Smooth muscle cell (in vitro differentiated cells): ENCODE data around the gene PRKRIP1. TPM values are rescaled to one million over a fixed set of nuclear protein-coding genes. Genes with fewer than 3 reads are reported as not detected.

ENCODE experiments used
- DNase-seq: peaks from one replicate; lab custom pipeline; 2025; ENCODE audit not compliant: unreplicated experiment; lab: John Stamatoyannopoulos, UW
- H2AFZ ChIP-seq: fragments of 200-600 bp; sonication (generic); 2 replicates; pipeline ENCODE4 v1.6.0; 2016; ENCODE audit warnings: antibody characterized with exemption, low read depth, mild to moderate bottlenecking
- H3F3A ChIP-seq: fragments of 200-600 bp; sonication (generic); 2 replicates; pipeline ENCODE4 v1.6.0; 2017; ENCODE audit warnings: antibody characterized with exemption, low read depth
- H3K27ac ChIP-seq: fragments of 200-600 bp; sonication (generic); 2 replicates; pipeline ENCODE4 v1.5.1; 2016; ENCODE audit warnings: low read depth, mild to moderate bottlenecking
- H3K27me3 ChIP-seq: fragments of 200-600 bp; sonication (generic); 2 replicates; pipeline ENCODE4 v1.6.1; 2016; ENCODE audit warnings: low read depth, mild to moderate bottlenecking
- H3K36me3 ChIP-seq: fragments of 200-600 bp; sonication (generic); 2 replicates; pipeline ENCODE4 v1.5.1; 2016; ENCODE audit warnings: low read depth
- H3K4me1 ChIP-seq: fragments of 200-600 bp; sonication (generic); 2 replicates; pipeline ENCODE4 v1.5.1; 2016; ENCODE audit warnings: low read depth
- H3K4me2 ChIP-seq: fragments of 200-600 bp; sonication (generic); 2 replicates; pipeline ENCODE4 v1.6.0; 2016; ENCODE audit warnings: mild to moderate bottlenecking
- H3K4me3 ChIP-seq: fragments of 200-600 bp; sonication (generic); 2 replicates; pipeline ENCODE4 v1.5.1; 2016; ENCODE audit warnings: mild to moderate bottlenecking
- H3K79me2 ChIP-seq: fragments of 200-600 bp; sonication (generic); 2 replicates; pipeline ENCODE4 v1.6.0; 2016; ENCODE audit warnings: low read depth, mild to moderate bottlenecking
- H3K9ac ChIP-seq: fragments of 200-600 bp; sonication (generic); 2 replicates; pipeline ENCODE4 v1.6.0; 2016; ENCODE audit warnings: low read depth
- H3K9me3 ChIP-seq: fragments of 200-600 bp; sonication (generic); replicated peaks from 2 replicates; pipeline ENCODE4 v1.5.1; 2016; ENCODE audit warnings: low read depth
- H4K20me1 ChIP-seq: fragments of 200-600 bp; sonication (generic); 2 replicates; pipeline ENCODE4 v1.6.0; 2016; ENCODE audit warnings: low read depth
- WGBS: methylation state at CpG from one replicate; pipeline ENCODE4 v1.1.7; 2016; ENCODE audit warnings: low lambda C conversion rate; 5-methylcytosine and 5-hydroxymethylcytosine counted together
- polyA plus RNA-seq: library from polyadenylated mRNA; unstranded; fragments of >200 nt; fragmentation: Nextera tagmentation; extraction: Ambion mirVana; gene quantifications from 2 replicates; pipeline ENCODE4 v1.2.1, GENCODE V29; 2016
- total RNA-seq: library from RNA; depleted of rRNA; stranded (reverse); fragments of >200 nt; gene quantifications from 2 replicates; pipeline ENCODE4 v1.2.3, GENCODE V29; 2014
- TF ChIP-seq, protein P1 (sequence below): fragments of 200-600 bp; sonication (generic); IDR thresholded peaks from 2 replicates; pipeline ENCODE4 v1.5.1; 2017; ENCODE audit warnings: borderline replicate concordance, mild to moderate bottlenecking, antibody characterized with exemption; ENCODE audit not compliant: insufficient read depth, poor library complexity, severe bottlenecking

PRKRIP1 gene
- total and polyA plus RNA-seq, 2 experiments from 2014 or later = 14.3 to 34.5 TPM

GRCh38 chr7:102417105-102417504, 20.9 kb downstream of the PRKRIP1 start:
- Histone ChIP-seq H3K27ac (no peak overlapping the region), H4K20me1 (peaks cover 68% of the 10 kb centered on the region), H3K36me3 (peaks cover 3% of the 10 kb centered on the region), H3K4me2 (no peak overlapping the region), H3K9me3 (no peaks in the 10 kb centered on the region), H2AFZ (no peak overlapping the region), H3K4me3 (no peak overlapping the region), H3K4me1 (no peaks in the 10 kb centered on the region), H3F3A (no peaks in the 10 kb centered on the region), H3K79me2 (peaks cover 11% of the 10 kb centered on the region), H3K9ac (no peak overlapping the region), H3K27me3 (no peaks in the 10 kb centered on the region)
- WGBS = 97% methylated on average over 3 of the region's 3 CpGs
- TF ChIP-seq, protein P1, sequence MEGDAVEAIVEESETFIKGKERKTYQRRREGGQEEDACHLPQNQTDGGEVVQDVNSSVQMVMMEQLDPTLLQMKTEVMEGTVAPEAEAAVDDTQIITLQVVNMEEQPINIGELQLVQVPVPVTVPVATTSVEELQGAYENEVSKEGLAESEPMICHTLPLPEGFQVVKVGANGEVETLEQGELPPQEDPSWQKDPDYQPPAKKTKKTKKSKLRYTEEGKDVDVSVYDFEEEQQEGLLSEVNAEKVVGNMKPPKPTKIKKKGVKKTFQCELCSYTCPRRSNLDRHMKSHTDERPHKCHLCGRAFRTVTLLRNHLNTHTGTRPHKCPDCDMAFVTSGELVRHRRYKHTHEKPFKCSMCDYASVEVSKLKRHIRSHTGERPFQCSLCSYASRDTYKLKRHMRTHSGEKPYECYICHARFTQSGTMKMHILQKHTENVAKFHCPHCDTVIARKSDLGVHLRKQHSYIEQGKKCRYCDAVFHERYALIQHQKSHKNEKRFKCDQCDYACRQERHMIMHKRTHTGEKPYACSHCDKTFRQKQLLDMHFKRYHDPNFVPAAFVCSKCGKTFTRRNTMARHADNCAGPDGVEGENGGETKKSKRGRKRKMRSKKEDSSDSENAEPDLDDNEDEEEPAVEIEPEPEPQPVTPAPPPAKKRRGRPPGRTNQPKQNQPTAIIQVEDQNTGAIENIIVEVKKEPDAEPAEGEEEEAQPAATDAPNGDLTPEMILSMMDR = no peak
- no peak for DNase-seq

DNA sequence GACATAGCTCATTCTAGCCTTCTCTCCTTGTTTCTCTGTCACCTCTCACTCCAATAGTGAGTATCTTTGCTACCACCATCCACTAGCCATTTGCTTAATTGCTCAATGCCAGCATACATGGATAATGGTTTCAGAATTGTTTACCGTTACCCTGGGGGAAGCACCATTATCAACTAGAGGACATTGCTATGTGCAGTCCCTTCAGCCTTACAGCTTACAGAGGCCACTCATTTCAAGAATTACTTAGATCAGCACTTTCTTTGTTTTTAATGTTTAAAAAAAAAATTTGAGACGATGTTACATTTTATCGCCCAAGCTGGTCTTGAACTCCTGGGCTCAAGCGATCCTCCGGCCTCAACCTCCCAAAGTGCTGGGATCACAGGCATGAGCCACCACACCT, 22.4 kb downstream of the PRKRIP1 start:
- DNase-seq = no peak
- TF ChIP-seq, protein P1 = no peak
- H3F3A ChIP-seq = no peaks in the 10 kb centered on the region
- H3K4me1 ChIP-seq = no peaks in the 10 kb centered on the region
- H3K79me2 ChIP-seq = peaks cover under 1% of the 10 kb centered on the region
- H3K4me2 ChIP-seq = no peak overlapping the region
- no peak overlapping the region for H3K9ac ChIP-seq
- peaks cover 62% of the 10 kb centered on the region for H4K20me1 ChIP-seq
- peaks cover 3% of the 10 kb centered on the region for H3K36me3 ChIP-seq
- H3K9me3 ChIP-seq = no peaks in the 10 kb centered on the region
- WGBS = 93% methylated on average over 5 of the region's 5 CpGs
- H3K27me3 ChIP-seq = no peaks in the 10 kb centered on the region
- H3K27ac ChIP-seq = no peak overlapping the region
- H2AFZ ChIP-seq = no peak overlapping the region
- no peak overlapping the region for H3K4me3 ChIP-seq

- TF ChIP-seq, protein P1 = no peak
- 97% methylated on average over 10 of the region's 10 CpGs for WGBS
- Histone ChIP-seq H3K36me3 (no peaks in the 10 kb centered on the region), H3F3A (no peaks in the 10 kb centered on the region), H3K27ac (no peak overlapping the region), H3K4me1 (no peaks in the 10 kb centered on the region), H3K9me3 (no peaks in the 10 kb centered on the region), H3K9ac (no peak overlapping the region), H2AFZ (no peak overlapping the region), H3K27me3 (no peaks in the 10 kb centered on the region), H3K79me2 (no peaks in the 10 kb centered on the region), H3K4me2 (no peak overlapping the region), H4K20me1 (peaks cover 46% of the 10 kb centered on the region), H3K4me3 (no peak overlapping the region)
- DNase-seq = no peak
Observed at GRCh38 chr7:102421706-102422240, 25.6 kb downstream of the PRKRIP1 start.

- Histone ChIP-seq H3K4me2 (no peak overlapping the region), H3K27me3 (no peaks in the 10 kb centered on the region), H2AFZ (no peak overlapping the region), H3K79me2 (no peaks in the 10 kb centered on the region), H3K9me3 (no peaks in the 10 kb centered on the region), H3K9ac (no peak overlapping the region), H3K4me1 (no peaks in the 10 kb centered on the region), H3F3A (peaks cover 3% of the 10 kb centered on the region), H4K20me1 (peaks cover 26% of the 10 kb centered on the region), H3K4me3 (no peak overlapping the region), H3K36me3 (no peaks in the 10 kb centered on the region), H3K27ac (no peak overlapping the region)
- DNase-seq = no peak
- WGBS = 86% methylated on average over 12 of the region's 12 CpGs
- TF ChIP-seq, protein P1 = no peak
Observed at GRCh38 chr7:102424129-102424551, 28.0 kb downstream of the PRKRIP1 start.
